ENCODE data around the gene SLC22A14.

The SLC22A14 gene

GRCh38 chr3:38306941-38307340 lies 24.8 kb downstream of the SLC22A14 start:
- no peak for TF ChIP-seq POLR2A (IDR thresholded peaks at IDR 0.05; ENCODE audit: low read depth, low read length)
- no peak for TF ChIP-seq POLR2AphosphoS5 (IDR thresholded peaks at IDR 0.05; ENCODE audit: low read depth, low read length)
- TF ChIP-seq TAF1 (IDR thresholded peaks at IDR 0.05; ENCODE audit: borderline replicate concordance, low read depth, low read length) = no peak
- DNase-seq (ENCODE audit: insufficient read length) (no peak), FAIRE-seq (no peak)

- DNase-seq (ENCODE audit: insufficient read length) (no peak), FAIRE-seq (no peak)
- TF ChIP-seq POLR2AphosphoS5 (IDR thresholded peaks at IDR 0.05; ENCODE audit: low read depth, low read length) (no peak), POLR2A (IDR thresholded peaks at IDR 0.05; ENCODE audit: low read depth, low read length) (no peak), TAF1 (IDR thresholded peaks at IDR 0.05; ENCODE audit: borderline replicate concordance, low read depth, low read length) (no peak)
These were observed 25.5 kb downstream of the SLC22A14 start for GRCh38 chr3:38307599-38307998.

- DNase-seq (ENCODE audit: insufficient read length) (no peak), FAIRE-seq (no peak)
- TF ChIP-seq POLR2AphosphoS5 (IDR thresholded peaks at IDR 0.05; ENCODE audit: low read depth, low read length) = no peak
- TF ChIP-seq TAF1 (IDR thresholded peaks at IDR 0.05; ENCODE audit: borderline replicate concordance, low read depth, low read length) = no peak
- TF ChIP-seq POLR2A (IDR thresholded peaks at IDR 0.05; ENCODE audit: low read depth, low read length) = no peak
These were observed 26.4 kb downstream of the SLC22A14 start for GRCh38 chr3:38308456-38308855.

GRCh38 chr3:38311476-38311875 lies 29.4 kb downstream of the SLC22A14 start:
- TF ChIP-seq POLR2AphosphoS5 (IDR thresholded peaks at IDR 0.05; ENCODE audit: low read depth, low read length) (no peak), TAF1 (IDR thresholded peaks at IDR 0.05; ENCODE audit: borderline replicate concordance, low read depth, low read length) (no peak), POLR2A (IDR thresholded peaks at IDR 0.05; ENCODE audit: low read depth, low read length) (no peak)
- no peak for DNase-seq (ENCODE audit: insufficient read length)
- FAIRE-seq = no peak

- DNase-seq (ENCODE audit: insufficient read length) = no peak
- FAIRE-seq = no peak
- TF ChIP-seq POLR2A (IDR thresholded peaks at IDR 0.05; ENCODE audit: low read depth, low read length) (no peak), POLR2AphosphoS5 (IDR thresholded peaks at IDR 0.05; ENCODE audit: low read depth, low read length) (no peak), TAF1 (IDR thresholded peaks at IDR 0.05; ENCODE audit: borderline replicate concordance, low read depth, low read length) (no peak)
These were observed 29.8 kb downstream of the SLC22A14 start for GRCh38 chr3:38311941-38312340.

- FAIRE-seq = no peak
These were observed 30.3 kb downstream of the SLC22A14 start for GRCh38 chr3:38312356-38312755.

GRCh38 chr3:38313263-38313662 lies 31.2 kb downstream of the SLC22A14 start:
- DNase-seq (ENCODE audit: insufficient read length) = no peak
- no peak for FAIRE-seq
- TF ChIP-seq POLR2AphosphoS5 (IDR thresholded peaks at IDR 0.05; ENCODE audit: low read depth, low read length) (no peak), POLR2A (IDR thresholded peaks at IDR 0.05; ENCODE audit: low read depth, low read length) (no peak), TAF1 (IDR thresholded peaks at IDR 0.05; ENCODE audit: borderline replicate concordance, low read depth, low read length) (no peak)

More at GRCh38 chr3:38312356-38312755, 30.3 kb downstream of the SLC22A14 start:
- DNase-seq (ENCODE audit: insufficient read length) = no peak
- no peak for TF ChIP-seq POLR2AphosphoS5 (IDR thresholded peaks at IDR 0.05; ENCODE audit: low read depth, low read length)
- TF ChIP-seq POLR2A (IDR thresholded peaks at IDR 0.05; ENCODE audit: low read depth, low read length) = no peak
- no peak for TF ChIP-seq TAF1 (IDR thresholded peaks at IDR 0.05; ENCODE audit: borderline replicate concordance, low read depth, low read length)

GRCh38 chr3:38313695-38314094 lies 31.6 kb downstream of the SLC22A14 start:
- TF ChIP-seq TAF1 (IDR thresholded peaks at IDR 0.05; ENCODE audit: borderline replicate concordance, low read depth, low read length) (no peak), POLR2A (IDR thresholded peaks at IDR 0.05; ENCODE audit: low read depth, low read length) (no peak), POLR2AphosphoS5 (IDR thresholded peaks at IDR 0.05; ENCODE audit: low read depth, low read length) (no peak)

GRCh38 chr3:38314112-38314763 lies 32.1 kb downstream of the SLC22A14 start:
- TF ChIP-seq POLR2AphosphoS5 (IDR thresholded peaks at IDR 0.05; ENCODE audit: low read depth, low read length) = no peak
- no peak for TF ChIP-seq POLR2A (IDR thresholded peaks at IDR 0.05; ENCODE audit: low read depth, low read length)
- TF ChIP-seq TAF1 (IDR thresholded peaks at IDR 0.05; ENCODE audit: borderline replicate concordance, low read depth, low read length) = no peak
- DNase-seq (ENCODE audit: insufficient read length) (no peak), FAIRE-seq (no peak)

More at GRCh38 chr3:38313695-38314094, 31.6 kb downstream of the SLC22A14 start:
- DNase-seq (ENCODE audit: insufficient read length) (no peak), FAIRE-seq (no peak)

- TF ChIP-seq TAF1 (IDR thresholded peaks at IDR 0.05; ENCODE audit: borderline replicate concordance, low read depth, low read length) (no peak), POLR2AphosphoS5 (IDR thresholded peaks at IDR 0.05; ENCODE audit: low read depth, low read length) (no peak), POLR2A (IDR thresholded peaks at IDR 0.05; ENCODE audit: low read depth, low read length) (no peak)
- no peak for DNase-seq (ENCODE audit: insufficient read length)
- FAIRE-seq = no peak
These were observed 32.8 kb downstream of the SLC22A14 start for GRCh38 chr3:38314764-38315487.

GRCh38 chr3:38315488-38316230 lies 33.6 kb downstream of the SLC22A14 start:
- DNase-seq (ENCODE audit: insufficient read length) = no peak
- no peak for FAIRE-seq
- TF ChIP-seq POLR2A (IDR thresholded peaks at IDR 0.05; ENCODE audit: low read depth, low read length) (no peak), TAF1 (IDR thresholded peaks at IDR 0.05; ENCODE audit: borderline replicate concordance, low read depth, low read length) (no peak), POLR2AphosphoS5 (IDR thresholded peaks at IDR 0.05; ENCODE audit: low read depth, low read length) (no peak)

Measured in GM12892 (cell line).